NCI-H345 (cell line): ENCODE data around the gene CCDC85A.

Experiments used
- DNase-seq: peaks from one replicate; lab custom pipeline; 2025; lab: John Stamatoyannopoulos, UW

Gene CCDC85A

DNA sequence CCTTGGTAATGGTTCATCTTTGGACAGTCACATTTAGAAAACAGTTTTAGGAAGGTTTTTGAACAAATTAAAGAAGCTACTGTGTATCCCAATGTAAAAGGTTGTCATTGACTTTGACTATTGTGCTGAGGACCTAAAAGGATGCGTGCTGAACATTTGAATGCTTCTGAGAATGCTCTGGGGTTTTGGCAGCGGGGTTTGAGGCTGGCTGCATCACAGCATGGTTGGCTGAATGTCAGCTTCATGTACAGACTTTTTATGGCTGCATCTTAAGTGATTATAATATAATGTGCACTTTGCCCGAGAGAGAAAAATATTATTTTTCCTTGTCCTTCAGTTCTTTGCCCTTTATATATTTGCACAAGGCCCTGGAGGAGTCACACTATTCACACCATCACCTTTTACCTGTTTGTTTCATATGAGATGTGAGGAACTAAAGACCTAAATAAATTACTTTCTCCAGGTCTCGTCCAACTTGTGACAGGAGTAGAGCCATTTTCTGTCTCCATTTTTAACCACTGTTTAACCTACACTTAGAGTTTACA, 125.9 kb downstream of the CCDC85A start:
- DNase-seq = no peak

- DNase-seq = no peak
Measured at GRCh38 chr2:56313500-56313921, 129.7 kb downstream of the CCDC85A start.

- no peak for DNase-seq
Measured at GRCh38 chr2:56314371-56314770, 130.6 kb downstream of the CCDC85A start.

GRCh38 chr2:56314796-56315195, 131.0 kb downstream of the CCDC85A start:
- DNase-seq = peak; percentile 4

DNA sequence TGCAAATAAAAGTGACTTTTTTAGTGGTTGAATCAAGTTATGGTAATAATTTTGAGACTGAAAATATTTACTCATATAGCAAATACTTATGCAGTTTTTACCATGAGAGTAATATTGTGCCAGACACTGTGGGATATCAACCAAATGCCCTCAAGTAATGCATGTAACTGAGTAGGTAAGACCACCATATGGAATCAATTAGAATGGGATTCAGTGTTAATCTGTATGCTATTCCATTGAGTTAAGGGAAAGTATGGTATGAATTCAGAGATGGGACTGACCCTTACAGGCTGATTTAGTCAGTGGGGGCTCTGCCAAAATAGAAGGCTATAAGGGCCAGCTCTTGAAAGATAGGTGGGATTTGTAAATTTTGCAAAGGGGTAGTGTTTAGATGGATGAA, 131.6 kb downstream of the CCDC85A start:
- no peak for DNase-seq

DNA sequence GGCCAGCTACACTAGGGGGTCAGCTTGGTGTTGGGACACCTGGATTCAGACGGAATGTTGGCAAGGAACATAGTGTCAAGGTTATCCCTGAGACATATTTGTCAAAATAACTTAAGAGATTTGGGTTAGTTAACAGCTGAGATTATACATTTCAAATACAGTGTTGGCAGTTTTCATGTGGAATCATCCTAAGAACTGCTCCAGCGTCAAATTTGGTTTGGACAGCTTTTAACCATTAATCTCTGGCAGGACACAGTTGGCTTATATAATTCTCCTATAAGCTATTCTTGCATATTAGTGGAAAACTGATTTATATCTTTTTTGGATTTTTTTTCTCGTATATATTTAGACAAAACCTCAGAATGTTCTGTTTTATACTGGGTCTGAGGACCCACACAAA, 132.2 kb downstream of the CCDC85A start:
- DNase-seq = no peak

- DNase-seq = no peak
Measured at GRCh38 chr2:56318147-56318546, 134.4 kb downstream of the CCDC85A start.

- DNase-seq = no peak
Measured at GRCh38 chr2:56325661-56326345, 142.0 kb downstream of the CCDC85A start.

- DNase-seq = no peak
Measured at GRCh38 chr2:56326346-56326741, 142.6 kb downstream of the CCDC85A start.

DNA sequence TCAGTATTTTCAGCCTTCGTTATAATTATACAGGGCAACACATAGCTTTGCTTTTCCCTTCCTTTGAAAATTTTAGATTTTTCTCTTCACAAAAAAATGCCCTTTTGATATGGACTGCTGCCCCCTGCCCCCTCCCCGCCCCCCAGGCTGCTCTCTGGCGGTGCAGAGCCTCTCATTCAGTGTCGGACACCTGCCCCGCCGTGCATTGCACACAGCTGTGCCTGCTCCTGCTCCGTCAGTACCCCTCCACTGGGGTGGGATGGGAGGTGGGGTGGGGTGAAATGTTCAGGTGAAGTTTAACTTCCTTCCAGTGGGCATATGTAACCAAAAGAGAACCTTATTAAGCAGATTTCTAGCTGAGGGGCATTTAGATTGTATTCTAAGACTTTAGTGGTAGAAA, 148.0 kb downstream of the CCDC85A start:
- DNase-seq = no peak

- DNase-seq = no peak
Measured at GRCh38 chr2:56333812-56334485, 150.2 kb downstream of the CCDC85A start.

GRCh38 chr2:56334622-56335021, 150.8 kb downstream of the CCDC85A start:
- no peak for DNase-seq

DNA sequence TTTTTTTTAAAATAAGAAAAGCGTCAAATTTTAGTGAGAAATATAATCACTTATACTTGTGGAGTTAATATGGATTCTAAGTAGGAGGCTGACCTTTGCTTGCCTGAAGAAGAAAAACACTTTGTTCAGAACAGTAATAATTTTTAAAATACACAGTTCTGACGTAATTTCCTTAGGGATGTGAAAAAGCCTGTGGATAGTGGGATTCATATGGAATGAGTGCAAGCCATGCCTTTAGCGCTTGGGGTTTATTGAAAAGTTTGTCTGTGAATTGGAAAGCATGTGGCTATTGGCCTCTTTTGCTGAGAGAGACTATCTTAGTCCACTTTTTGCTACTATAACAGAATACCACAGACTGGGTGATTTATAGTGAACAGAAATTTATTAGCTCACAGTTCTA, 151.3 kb downstream of the CCDC85A start:
- no peak for DNase-seq

GRCh38 chr2:56337342-56337741, 153.6 kb downstream of the CCDC85A start:
- DNase-seq = peak; percentile 91

GRCh38 chr2:56338232-56338631, 154.4 kb downstream of the CCDC85A start:
- DNase-seq = no peak

- no peak for DNase-seq
Measured at GRCh38 chr2:56344771-56345170, 161.0 kb downstream of the CCDC85A start.

DNA sequence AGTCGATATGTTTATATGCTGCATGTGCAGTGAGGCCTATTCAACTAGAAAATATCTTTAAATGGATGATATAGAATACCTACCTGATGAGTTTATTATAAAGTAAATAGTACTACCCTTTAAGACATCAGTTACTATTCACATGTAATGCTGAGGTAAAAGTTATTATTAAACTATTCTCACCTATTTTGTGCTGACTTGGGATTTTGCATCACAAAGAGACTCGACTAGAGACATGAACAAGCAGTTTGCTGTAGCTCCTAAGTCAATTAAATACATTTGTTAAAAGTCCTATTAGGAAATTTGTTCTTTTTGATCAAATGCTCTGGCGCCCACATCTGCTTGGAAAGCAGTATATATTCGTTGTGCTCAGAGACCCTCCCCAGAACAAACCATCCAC, 164.1 kb downstream of the CCDC85A start:
- DNase-seq = no peak

DNA sequence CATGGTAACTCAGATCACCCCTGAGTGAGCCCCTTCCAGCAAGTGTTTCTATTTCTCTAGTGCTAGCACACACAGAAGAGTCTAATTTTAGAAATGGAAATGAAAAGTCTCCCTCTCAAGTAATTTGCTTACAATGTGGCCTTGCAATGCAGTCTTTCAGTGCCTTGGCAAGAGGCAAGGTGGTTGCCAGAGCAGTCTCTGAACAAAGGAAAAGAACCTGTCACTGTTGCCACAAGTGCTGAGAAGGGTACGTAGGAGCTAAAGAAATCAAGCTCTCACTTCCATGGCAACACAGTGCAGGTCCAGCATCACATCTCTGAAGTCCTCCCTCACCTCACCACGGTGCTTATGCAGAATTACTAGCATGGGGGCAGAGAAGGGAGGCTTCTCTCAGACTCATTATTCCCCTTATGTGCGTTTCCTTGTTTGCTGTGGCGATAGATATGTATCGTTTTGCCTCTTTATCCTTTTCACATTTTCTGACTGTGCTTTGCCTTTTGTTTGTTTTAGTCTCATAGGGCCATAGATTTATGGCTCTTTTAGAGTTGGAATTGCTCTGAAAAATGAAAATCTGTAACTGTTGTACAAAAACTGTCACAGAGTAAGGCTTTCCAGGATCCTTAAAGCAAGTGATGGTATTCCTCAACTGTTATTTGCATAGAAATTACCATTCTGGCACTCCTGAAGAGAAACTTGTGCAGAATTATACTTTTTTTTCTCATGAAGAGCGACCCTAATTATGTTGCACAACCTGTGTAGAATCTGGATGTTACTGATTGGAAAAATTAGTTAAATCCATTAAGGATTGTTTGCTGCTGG, 164.8 kb downstream of the CCDC85A start:
- no peak for DNase-seq

- DNase-seq = peak; percentile 76
Measured at GRCh38 chr2:56357655-56358295, 174.0 kb downstream of the CCDC85A start.

GRCh38 chr2:56361844-56362243, 178.1 kb downstream of the CCDC85A start:
- DNase-seq = no peak

DNA sequence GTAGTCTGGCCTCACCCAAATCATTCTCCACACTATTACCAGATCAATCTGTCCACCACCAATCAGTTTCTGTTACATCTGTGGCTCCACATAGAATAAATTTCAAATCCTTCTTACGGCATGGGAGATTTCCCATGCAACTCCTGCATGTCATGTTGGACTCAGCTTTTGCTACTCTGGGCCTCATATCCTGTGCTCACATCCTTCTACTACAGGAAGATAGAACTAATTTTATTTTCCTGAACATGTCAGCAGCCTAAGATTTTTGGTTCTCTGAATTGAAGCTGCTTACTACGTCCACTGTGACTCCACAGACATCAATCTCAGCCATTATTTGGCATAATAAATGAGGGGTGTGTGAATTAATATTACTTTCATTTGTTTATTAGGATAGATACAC, 181.1 kb downstream of the CCDC85A start:
- no peak for DNase-seq

DNA sequence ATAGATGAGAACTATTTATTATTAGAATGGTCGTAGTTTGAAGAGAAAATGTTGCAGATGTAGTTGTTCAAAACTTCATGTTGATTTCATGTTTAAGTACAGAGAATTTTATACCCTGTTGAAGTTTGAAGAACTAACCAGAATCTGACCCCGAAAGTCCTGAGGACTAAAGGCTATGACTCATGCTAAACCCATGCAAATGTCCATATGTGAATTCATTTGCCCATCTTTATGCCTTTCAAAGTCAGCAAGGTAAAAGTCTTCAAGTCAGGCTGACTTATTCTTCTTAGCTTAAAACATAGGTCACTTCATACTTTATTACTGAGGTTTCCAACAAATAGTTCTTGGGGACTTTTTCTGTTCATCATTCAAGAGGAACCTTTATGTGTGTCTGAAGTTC, 185.5 kb downstream of the CCDC85A start:
- no peak for DNase-seq
